Panc1 (cell line): ENCODE results near the gene CDCA7L. TPM values are rescaled to one million over a fixed set of nuclear protein-coding genes. Genes with fewer than 3 reads are reported as not detected.

Experiments
- ATAC-seq: fragments of 200-7000 bp; cut with Tn5 transposase; 2 replicates; pipeline ENCODE4 v1.9.1; 2020; ENCODE audit warnings: mild to moderate bottlenecking, moderate library complexity
- BruUV-seq: library from RNA; stranded (reverse); fragments of 400-500 nt; replicated peaks from 2 replicates; lab custom pipeline; 2021; lab: Mats Ljungman, UMichigan
- CTCF ChIA-PET: fragments of 300-600 bp; sonication (Branson Sonifier 250); formaldehyde crosslinking; loops from one replicate; lab custom pipeline; 2022; ENCODE audit warnings: antibody characterized with exemption; lab: Charles Lee
- POLR2A ChIA-PET: fragments of 300-600 bp; sonication (Branson Sonifier 250); formaldehyde crosslinking; loops from one replicate; lab custom pipeline; 2022; ENCODE audit warnings: antibody characterized with exemption; lab: Charles Lee
- DNase-seq: peaks from one replicate; pipeline ENCODE4 v3.0.0-alpha.2; 2010; ENCODE audit warnings: low read depth, low spot score
- H3K27ac ChIP-seq: 2 replicates; pipeline ENCODE4 v1.5.1; 2011; ENCODE audit warnings: mild to moderate bottlenecking, low read length, inconsistent platforms
- H3K27me3 ChIP-seq: fragments of 200-500 bp; sonication (Bioruptor generic); 2 replicates; pipeline ENCODE4 v1.6.0; 2014; ENCODE audit warnings: low read length, inconsistent platforms; ENCODE audit not compliant: control insufficient read depth, insufficient read depth
- H3K36me3 ChIP-seq: fragments of 200-500 bp; sonication (Bioruptor generic); 2 replicates; pipeline ENCODE4 v1.5.1; 2014; ENCODE audit warnings: inconsistent platforms, mild to moderate bottlenecking, low read length, moderate library complexity; ENCODE audit not compliant: control insufficient read depth, insufficient read depth
- H3K4me1 ChIP-seq: 2 replicates; pipeline ENCODE4 v1.5.1; 2011; ENCODE audit warnings: inconsistent platforms, mild to moderate bottlenecking, low read length, moderate library complexity; ENCODE audit not compliant: control insufficient read depth, insufficient read depth
- H3K4me3 ChIP-seq, 2 experiments: 2 replicates each; pipeline ENCODE4 v1.5.1; 2011 to 2012; ENCODE audit warnings: low read depth in 2 of 2, low read length in 2 of 2, mild to moderate bottlenecking in 2 of 2, inconsistent platforms in 1 of 2, moderate library complexity in 1 of 2
- H3K9me3 ChIP-seq: fragments of 200-500 bp; sonication (Bioruptor generic); 2 replicates; pipeline ENCODE4 v1.5.1; 2014; ENCODE audit warnings: low read depth, mild to moderate bottlenecking, inconsistent platforms, low read length, moderate library complexity; ENCODE audit not compliant: control insufficient read depth, insufficient read depth
- CTCF ChIP-seq: fragments of 450-650 bp; IDR thresholded peaks from 2 replicates; pipeline ENCODE4 v1.5.1; 2017; ENCODE audit warnings: mild to moderate bottlenecking
- POLR2AphosphoS5 ChIP-seq: IDR thresholded peaks from 2 replicates; pipeline ENCODE4 v1.6.1; 2012; ENCODE audit warnings: mild to moderate bottlenecking, low read depth, low read length, moderate library complexity
- REST ChIP-seq, 2 experiments: IDR thresholded peaks; 2 replicates each; pipeline ENCODE4 v1.6.1; 2011 to 2012; ENCODE audit warnings: low read depth in 2 of 2, control low read depth in 1 of 2, low read length in 1 of 2, mild to moderate bottlenecking in 1 of 2, moderate library complexity in 1 of 2; ENCODE audit not compliant: insufficient read depth in 1 of 2
- SIN3A ChIP-seq: IDR thresholded peaks from 2 replicates; pipeline ENCODE4 v1.6.1; 2012; ENCODE audit warnings: low read depth, mild to moderate bottlenecking, low read length, moderate library complexity, borderline replicate concordance; ENCODE audit not compliant: insufficient read depth
- TCF7L2 ChIP-seq: IDR thresholded peaks from 2 replicates; pipeline ENCODE4 v1.6.1; 2011; ENCODE audit warnings: mild to moderate bottlenecking, low read depth, low read length, inconsistent platforms
- in situ Hi-C: cut with HindIII; loops from 2 replicates; pipeline ENCODE4 v1.10.0; 2016; ENCODE audit warnings: low sequenced_read_pairs, low pct_unique_long_range_greater_than_20kb
- intact Hi-C: fragments of 100-400 bp; cut with micrococcal nuclease; formaldehyde crosslinking; loops from one replicate; pipeline ENCODE4 v1.10.0; 2022; ENCODE audit not compliant: unreplicated experiment
- total RNA-seq: library from RNA; stranded (reverse); gene quantifications from one replicate; pipeline ENCODE4 v1.2.1, GENCODE V29; 2021; ENCODE audit not compliant: unreplicated experiment

The CDCA7L gene
- total RNA-seq, 1 experiment from 2014 or later, result 46.1 TPM

- no peaks in the 10 kb centered on the region for H3K9me3 ChIP-seq
- CTCF ChIA-PET, result no interaction called here
- ATAC-seq, result no peak
- no peaks in the 10 kb centered on the region; the same call in 1 of the 2 replicates for H3K27me3 ChIP-seq
- intact Hi-C loops, result no loop called here
- no peak overlapping the region for H3K27ac ChIP-seq
- in situ Hi-C loops, result no loop called here
- no peak overlapping the region for H3K4me3 ChIP-seq
- H3K4me1 ChIP-seq, result peaks cover 6% of the 10 kb centered on the region; the same call in 1 of the 2 replicates
- DNase-seq, result no peak
- no peaks in the 10 kb centered on the region; the same call in 1 of the 2 replicates for H3K36me3 ChIP-seq
- no TSS peak for BruUV-seq
- TF ChIP-seq REST (IDR thresholded peaks at IDR 0.05; ENCODE audit: insufficient read depth in 1 of 2, low read depth in 2 of 2, low read length in 1 of 2), result no peak
- TF ChIP-seq POLR2AphosphoS5, result no peak
- no peak for TF ChIP-seq CTCF
- TF ChIP-seq SIN3A, result no peak
- TF ChIP-seq TCF7L2, result no peak
- POLR2A ChIA-PET, result no interaction called here
Measured at GRCh38 chr7:21948364-21948763, 2.7 kb upstream of the CDCA7L start.

GRCh38 chr7:21947946-21948345 lies 2.2 kb upstream of the CDCA7L start:
- no peak for ATAC-seq
- ChIA-PET POLR2A (no interaction called here), CTCF (no interaction called here)
- no peaks in the 10 kb centered on the region for H3K9me3 ChIP-seq
- peaks cover 10% of the 10 kb centered on the region; the same call in 1 of the 2 replicates for H3K4me1 ChIP-seq
- BruUV-seq, result no TSS peak
- no peaks in the 10 kb centered on the region; the same call in 1 of the 2 replicates for H3K36me3 ChIP-seq
- H3K27ac ChIP-seq, result no peak overlapping the region
- H3K4me3 ChIP-seq, result no peak overlapping the region
- TF ChIP-seq CTCF (no peak), POLR2AphosphoS5 (no peak), REST (IDR thresholded peaks at IDR 0.05; ENCODE audit: insufficient read depth in 1 of 2, low read depth in 2 of 2, low read length in 1 of 2) (no peak), SIN3A (no peak), TCF7L2 (no peak)
- intact Hi-C loops (no loop called here), in situ Hi-C loops (no loop called here)
- no peak for DNase-seq
- no peaks in the 10 kb centered on the region; the same call in 1 of the 2 replicates for H3K27me3 ChIP-seq
